ENCODE results near the gene ITPR1.

ITPR1 gene

DNA sequence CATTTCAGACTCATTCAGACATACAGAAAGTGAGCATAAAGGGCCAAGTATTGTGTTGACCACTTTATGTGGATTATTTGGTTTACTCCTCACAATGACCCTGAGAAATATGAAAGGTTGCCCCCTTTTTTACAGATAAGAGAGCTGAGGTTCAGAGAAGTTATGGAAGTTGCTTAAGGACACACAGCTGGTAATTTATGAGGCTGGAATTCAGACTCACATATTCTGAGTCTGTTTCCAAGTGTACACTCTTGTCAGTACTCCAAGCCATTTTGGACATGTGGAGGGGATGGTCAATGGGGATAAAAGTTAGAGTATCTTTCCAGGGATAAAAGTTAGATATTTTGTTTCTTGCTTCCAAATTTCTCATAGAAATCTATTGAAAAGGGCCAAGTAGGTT is 15.9 kb downstream of the ITPR1 start:
- H3K4me3 ChIP-seq: no peak overlapping the region
- H3K27me3 ChIP-seq (ENCODE audit: low read depth): no peaks in the 10 kb centered on the region
- H3K4me1 ChIP-seq: no peaks in the 10 kb centered on the region
- no peaks in the 10 kb centered on the region for H3K9me3 ChIP-seq
- no peak for DNase-seq (ENCODE audit: low spot score in 2 of 2)
- in situ Hi-C loops (cut with MboI; ENCODE audit: low sequenced_read_pairs): no loop called here
- H3K36me3 ChIP-seq (replicated peaks): no peaks in the 10 kb centered on the region

- in situ Hi-C loops (cut with MboI; ENCODE audit: low sequenced_read_pairs): no loop called here
Observed at GRCh38 chr3:4509983-4510755, 17.0 kb downstream of the ITPR1 start.

GRCh38 chr3:4511491-4512262 is 18.5 kb downstream of the ITPR1 start:
- H3K27me3 ChIP-seq (ENCODE audit: low read depth): no peaks in the 10 kb centered on the region
- no peaks in the 10 kb centered on the region for H3K36me3 ChIP-seq (replicated peaks)
- H3K4me1 ChIP-seq: no peaks in the 10 kb centered on the region
- DNase-seq (ENCODE audit: low spot score in 2 of 2): no peak
- no peak overlapping the region for H3K4me3 ChIP-seq
- H3K9me3 ChIP-seq: no peaks in the 10 kb centered on the region
- in situ Hi-C loops (cut with MboI; ENCODE audit: low sequenced_read_pairs): no loop called here

More at GRCh38 chr3:4509983-4510755, 17.0 kb downstream of the ITPR1 start:
- Histone ChIP-seq H3K36me3 (replicated peaks) (no peaks in the 10 kb centered on the region), H3K27me3 (ENCODE audit: low read depth) (no peaks in the 10 kb centered on the region), H3K9me3 (no peaks in the 10 kb centered on the region), H3K4me3 (no peak overlapping the region), H3K4me1 (no peaks in the 10 kb centered on the region)
- DNase-seq (ENCODE audit: low spot score in 2 of 2): no peak

DNA sequence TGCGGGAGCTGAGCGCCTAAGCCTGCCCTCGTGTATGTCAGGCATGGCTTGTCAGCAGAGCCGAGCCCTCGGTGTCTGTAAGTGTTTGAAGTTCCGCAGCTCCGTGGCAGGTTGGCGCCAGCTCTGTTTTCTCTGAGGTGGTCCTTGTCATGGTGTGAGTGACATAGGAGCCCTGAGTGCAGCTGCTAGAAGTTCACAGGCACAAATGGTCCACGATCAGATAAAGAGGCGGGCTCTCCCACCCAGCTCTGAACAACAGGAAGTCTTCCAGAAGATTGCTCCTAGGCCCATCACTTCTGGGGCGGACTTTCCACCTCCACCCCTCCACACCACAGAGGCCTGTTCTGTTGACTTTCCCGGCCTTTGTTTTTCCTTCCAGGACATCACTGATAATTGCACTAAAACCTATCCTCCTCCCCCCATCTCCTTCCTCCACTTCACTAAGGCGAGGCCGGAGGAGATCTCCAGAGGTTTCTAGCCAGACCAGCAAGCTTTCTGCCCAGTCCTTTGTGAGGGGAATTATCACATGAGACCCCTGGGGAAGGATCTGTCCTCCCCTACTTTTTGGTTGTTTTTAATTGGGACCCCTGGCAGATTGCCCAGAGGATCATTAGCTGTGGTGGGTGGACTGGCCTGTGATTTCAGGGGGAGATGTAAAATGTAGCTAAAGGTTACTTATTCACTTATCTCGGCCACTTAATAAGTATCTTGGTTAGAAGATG is 19.9 kb downstream of the ITPR1 start:
- Histone ChIP-seq H3K4me1 (no peaks in the 10 kb centered on the region), H3K4me3 (no peak overlapping the region), H3K9me3 (no peaks in the 10 kb centered on the region), H3K36me3 (replicated peaks) (no peaks in the 10 kb centered on the region), H3K27me3 (ENCODE audit: low read depth) (no peaks in the 10 kb centered on the region)
- in situ Hi-C loops (cut with MboI; ENCODE audit: low sequenced_read_pairs): no loop called here
- no peak for DNase-seq (ENCODE audit: low spot score in 2 of 2)

GRCh38 chr3:4514321-4514720 is 21.2 kb downstream of the ITPR1 start:
- Histone ChIP-seq H3K9me3 (no peaks in the 10 kb centered on the region), H3K4me3 (no peak overlapping the region), H3K4me1 (no peaks in the 10 kb centered on the region), H3K27me3 (ENCODE audit: low read depth) (no peaks in the 10 kb centered on the region), H3K36me3 (replicated peaks) (no peaks in the 10 kb centered on the region)
- DNase-seq (ENCODE audit: low spot score in 2 of 2): no peak
- in situ Hi-C loops (cut with MboI; ENCODE audit: low sequenced_read_pairs): no loop called here

GRCh38 chr3:4514916-4515315 is 21.8 kb downstream of the ITPR1 start:
- in situ Hi-C loops (cut with MboI; ENCODE audit: low sequenced_read_pairs): no loop called here
- no peak for DNase-seq (ENCODE audit: low spot score in 2 of 2)
- no peaks in the 10 kb centered on the region for H3K4me1 ChIP-seq
- H3K36me3 ChIP-seq (replicated peaks): no peaks in the 10 kb centered on the region
- H3K27me3 ChIP-seq (ENCODE audit: low read depth): no peaks in the 10 kb centered on the region
- H3K4me3 ChIP-seq: no peak overlapping the region
- no peaks in the 10 kb centered on the region for H3K9me3 ChIP-seq

- H3K36me3 ChIP-seq (replicated peaks): no peaks in the 10 kb centered on the region
- no peak for DNase-seq (ENCODE audit: low spot score in 2 of 2)
- no peak overlapping the region for H3K4me3 ChIP-seq
- H3K27me3 ChIP-seq (ENCODE audit: low read depth): no peaks in the 10 kb centered on the region
- no peaks in the 10 kb centered on the region for H3K9me3 ChIP-seq
- in situ Hi-C loops (cut with MboI; ENCODE audit: low sequenced_read_pairs): no loop called here
- no peaks in the 10 kb centered on the region for H3K4me1 ChIP-seq
Observed at GRCh38 chr3:4515916-4516579, 22.9 kb downstream of the ITPR1 start.

DNA sequence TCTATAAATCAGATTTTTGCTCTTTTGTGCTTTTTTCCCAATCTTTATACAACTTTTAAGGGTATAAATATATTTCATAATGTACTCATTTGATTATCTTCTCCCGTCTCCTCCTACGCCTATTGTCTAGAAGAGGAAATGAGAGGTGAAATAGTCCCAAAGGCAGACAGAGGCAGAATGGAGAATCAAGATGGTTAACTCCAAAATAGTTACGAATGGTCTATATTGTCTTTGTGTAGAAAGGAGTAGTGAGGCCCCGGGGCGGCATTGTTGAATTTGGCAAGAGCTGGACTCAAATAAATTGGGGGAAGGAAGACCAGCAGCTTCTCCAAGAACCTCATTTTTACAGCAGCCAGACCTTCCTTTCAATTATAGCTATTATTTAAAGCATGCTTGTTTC is 23.9 kb downstream of the ITPR1 start:
- no peak overlapping the region for H3K4me3 ChIP-seq
- no peaks in the 10 kb centered on the region for H3K9me3 ChIP-seq
- H3K27me3 ChIP-seq (ENCODE audit: low read depth): no peaks in the 10 kb centered on the region
- in situ Hi-C loops (cut with MboI; ENCODE audit: low sequenced_read_pairs): no loop called here
- H3K4me1 ChIP-seq: no peaks in the 10 kb centered on the region
- H3K36me3 ChIP-seq (replicated peaks): no peaks in the 10 kb centered on the region
- DNase-seq (ENCODE audit: low spot score in 2 of 2): no peak

GRCh38 chr3:4517643-4518311 is 24.6 kb downstream of the ITPR1 start:
- Histone ChIP-seq H3K27me3 (ENCODE audit: low read depth) (no peaks in the 10 kb centered on the region), H3K9me3 (no peaks in the 10 kb centered on the region), H3K4me1 (no peaks in the 10 kb centered on the region), H3K4me3 (no peak overlapping the region), H3K36me3 (replicated peaks) (no peaks in the 10 kb centered on the region)
- DNase-seq (ENCODE audit: low spot score in 2 of 2): no peak
- in situ Hi-C loops (cut with MboI; ENCODE audit: low sequenced_read_pairs): no loop called here

- Histone ChIP-seq H3K4me1 (no peaks in the 10 kb centered on the region), H3K27me3 (ENCODE audit: low read depth) (no peaks in the 10 kb centered on the region), H3K4me3 (no peak overlapping the region), H3K9me3 (no peaks in the 10 kb centered on the region), H3K36me3 (replicated peaks) (no peaks in the 10 kb centered on the region)
- in situ Hi-C loops (cut with MboI; ENCODE audit: low sequenced_read_pairs): no loop called here
- DNase-seq (ENCODE audit: low spot score in 2 of 2): no peak
Observed at GRCh38 chr3:4520033-4520816, 27.1 kb downstream of the ITPR1 start.

- in situ Hi-C loops (cut with MboI; ENCODE audit: low sequenced_read_pairs): no loop called here
- no peaks in the 10 kb centered on the region for H3K36me3 ChIP-seq (replicated peaks)
- H3K27me3 ChIP-seq (ENCODE audit: low read depth): no peaks in the 10 kb centered on the region
- H3K9me3 ChIP-seq: no peaks in the 10 kb centered on the region
- H3K4me3 ChIP-seq: no peak overlapping the region
- no peak for DNase-seq (ENCODE audit: low spot score in 2 of 2)
- H3K4me1 ChIP-seq: no peaks in the 10 kb centered on the region; the same call in none of the 2 replicates
Observed at GRCh38 chr3:4522947-4523346, 29.8 kb downstream of the ITPR1 start.

DNA sequence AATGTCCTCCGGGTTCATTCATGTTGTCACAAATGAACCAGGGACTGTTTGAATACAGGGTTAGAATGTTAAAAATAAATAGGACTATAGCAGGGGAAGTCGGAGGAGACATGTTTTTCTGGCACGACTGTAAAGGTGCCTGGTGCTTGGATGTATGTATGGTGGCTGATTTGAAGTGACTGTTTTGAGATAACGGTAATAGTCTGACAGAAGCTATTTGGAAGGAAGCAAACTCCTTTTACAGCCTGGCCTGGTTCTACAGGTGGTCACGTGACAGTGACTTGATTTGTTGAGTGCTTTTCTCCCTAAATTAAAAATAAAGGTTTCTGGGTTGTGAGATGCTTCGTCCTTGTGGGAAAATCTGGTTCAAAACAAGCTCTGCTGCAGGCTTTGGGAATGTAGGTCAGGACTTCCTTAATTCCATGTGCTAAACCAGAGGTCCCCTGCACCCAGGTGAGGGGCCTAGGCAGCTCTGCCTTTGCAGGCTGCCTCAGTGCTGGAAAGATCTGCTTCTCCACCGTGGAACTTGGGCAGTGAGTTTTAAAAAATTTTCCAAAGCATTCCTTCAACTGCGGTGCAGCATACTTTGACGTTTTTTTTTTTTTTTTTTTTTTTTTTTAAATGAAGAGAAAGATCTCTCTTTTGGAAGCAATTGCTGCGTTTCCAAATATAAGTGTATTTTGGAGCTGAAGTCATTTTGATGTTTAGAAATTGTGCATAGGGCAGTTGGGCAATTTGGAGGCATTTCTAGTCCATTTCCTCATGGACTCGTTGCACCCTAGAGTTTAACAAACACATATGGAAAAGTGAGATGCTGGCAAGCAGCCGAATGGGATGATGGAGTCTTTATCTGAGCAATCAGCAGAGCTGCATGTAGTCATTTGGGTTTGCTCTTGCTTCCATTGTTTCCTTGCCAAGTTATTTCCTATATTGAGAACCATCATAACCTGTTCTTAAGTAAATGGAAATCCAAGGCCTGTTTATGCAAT is 30.9 kb downstream of the ITPR1 start:
- no peak overlapping the region for H3K4me3 ChIP-seq
- in situ Hi-C loops (cut with MboI; ENCODE audit: low sequenced_read_pairs): no loop called here
- no peaks in the 10 kb centered on the region; the same call in none of the 2 replicates for H3K4me1 ChIP-seq
- no peaks in the 10 kb centered on the region for H3K9me3 ChIP-seq
- H3K27me3 ChIP-seq (ENCODE audit: low read depth): no peaks in the 10 kb centered on the region
- no peaks in the 10 kb centered on the region for H3K36me3 ChIP-seq (replicated peaks)
- DNase-seq (ENCODE audit: low spot score in 2 of 2): no peak
